Measurements from ENCODE around the gene ATG4D. TPM values are rescaled to one million over a fixed set of nuclear protein-coding genes. Genes with fewer than 3 reads are reported as not detected.

The ATG4D gene
- total and polyA plus RNA-seq, 3 donors from 2014 or later = 80.5 to 167 (median 97.1) TPM

DNA sequence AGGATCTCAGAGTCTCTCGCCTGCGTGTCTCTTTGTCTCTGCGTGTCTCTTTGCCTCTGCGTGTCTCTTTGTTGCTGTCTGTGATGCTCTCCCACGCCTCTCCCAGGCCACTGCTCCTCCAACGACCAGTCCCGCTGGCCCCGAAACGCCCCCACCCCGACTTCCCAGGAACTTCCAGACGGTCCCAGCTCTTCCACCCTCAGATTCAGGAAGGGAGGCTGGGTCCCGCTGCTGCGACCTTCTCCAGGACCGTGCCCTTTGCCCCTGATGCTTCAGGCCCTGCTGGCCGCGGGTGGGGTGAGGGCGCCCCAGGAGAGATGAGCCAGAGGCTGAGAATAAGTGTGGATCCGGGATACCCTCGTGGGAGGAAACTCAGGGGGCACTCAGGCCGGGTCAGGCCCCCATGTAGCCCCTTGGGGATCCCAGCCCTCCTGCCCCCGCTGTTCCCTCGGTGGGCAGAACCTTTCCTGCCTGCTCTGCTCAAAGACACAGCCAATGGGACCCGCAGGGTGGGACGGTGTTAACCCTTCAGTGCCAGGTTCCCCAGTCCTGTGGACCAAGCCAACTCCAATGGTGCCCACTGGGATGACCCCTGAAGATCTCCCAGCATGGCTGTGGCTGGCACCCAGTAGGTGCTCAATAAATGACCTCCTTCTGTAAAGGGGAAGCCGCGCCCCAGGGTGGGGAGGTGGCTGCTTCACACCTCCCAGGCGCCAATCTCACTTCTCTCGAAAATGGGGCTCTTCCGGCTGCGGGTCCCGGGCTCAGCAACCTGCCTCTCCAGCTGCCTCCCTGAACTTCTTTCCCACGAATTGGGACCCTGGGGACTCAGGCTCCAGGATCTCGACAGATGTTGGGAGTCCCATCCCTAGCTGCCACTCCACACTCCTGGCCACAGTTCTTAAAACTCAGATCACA lies 25.0 kb upstream of the ATG4D start:
- H3K4me1 ChIP-seq = peaks cover 13% of the 10 kb centered on the region
- TF ChIP-seq POLR2A (IDR thresholded peaks at IDR 0.05) (no peak), CTCF (IDR thresholded peaks at IDR 0.05) (no peak)
- intact Hi-C loops (cut with DNase I; ENCODE audit: low total_unique reads) = no loop called here
- H3K27ac ChIP-seq = no peak overlapping the region
- WGBS, 2 donors = 14 to 15% methylated on average over 28 to 33 of the region's 33 CpGs
- no peak overlapping the region for H3K4me3 ChIP-seq
- no peaks in the 10 kb centered on the region for H3K27me3 ChIP-seq
- H3K9me3 ChIP-seq = no peaks in the 10 kb centered on the region
- no peak for DNase-seq
- no peaks in the 10 kb centered on the region for H3K36me3 ChIP-seq (ENCODE audit: low read depth, missing control alignments)

- no peaks in the 10 kb centered on the region for H3K27me3 ChIP-seq
Observed at GRCh38 chr19:10519421-10519820, 24.3 kb upstream of the ATG4D start.

GRCh38 chr19:10520652-10521318 lies 22.9 kb upstream of the ATG4D start:
- no peaks in the 10 kb centered on the region for H3K27me3 ChIP-seq
- peaks cover 13% of the 10 kb centered on the region for H3K4me1 ChIP-seq
- intact Hi-C loops (cut with DNase I; ENCODE audit: low total_unique reads) = no loop called here
- H3K4me3 ChIP-seq = no peak overlapping the region
- no peak overlapping the region for H3K27ac ChIP-seq
- H3K9me3 ChIP-seq = no peaks in the 10 kb centered on the region
- 88 to 90% methylated on average over 15 of the region's 15 CpGs for WGBS, 2 donors
- no peaks in the 10 kb centered on the region for H3K36me3 ChIP-seq (ENCODE audit: low read depth, missing control alignments)
- TF ChIP-seq POLR2A (IDR thresholded peaks at IDR 0.05) (no peak), CTCF (IDR thresholded peaks at IDR 0.05) (no peak)
- no peak for DNase-seq

More at GRCh38 chr19:10519421-10519820, 24.3 kb upstream of the ATG4D start:
- Histone ChIP-seq H3K27ac (no peak overlapping the region), H3K4me1 (peaks cover 13% of the 10 kb centered on the region), H3K9me3 (no peaks in the 10 kb centered on the region), H3K4me3 (no peak overlapping the region), H3K36me3 (ENCODE audit: low read depth, missing control alignments) (no peaks in the 10 kb centered on the region)
- no peak for DNase-seq
- 75 to 82% methylated on average over 7 of the region's 7 CpGs for WGBS, 2 donors
- intact Hi-C loops (cut with DNase I; ENCODE audit: low total_unique reads) = no loop called here
- TF ChIP-seq CTCF (IDR thresholded peaks at IDR 0.05) = no peak
- TF ChIP-seq POLR2A (IDR thresholded peaks at IDR 0.05) = no peak

DNA sequence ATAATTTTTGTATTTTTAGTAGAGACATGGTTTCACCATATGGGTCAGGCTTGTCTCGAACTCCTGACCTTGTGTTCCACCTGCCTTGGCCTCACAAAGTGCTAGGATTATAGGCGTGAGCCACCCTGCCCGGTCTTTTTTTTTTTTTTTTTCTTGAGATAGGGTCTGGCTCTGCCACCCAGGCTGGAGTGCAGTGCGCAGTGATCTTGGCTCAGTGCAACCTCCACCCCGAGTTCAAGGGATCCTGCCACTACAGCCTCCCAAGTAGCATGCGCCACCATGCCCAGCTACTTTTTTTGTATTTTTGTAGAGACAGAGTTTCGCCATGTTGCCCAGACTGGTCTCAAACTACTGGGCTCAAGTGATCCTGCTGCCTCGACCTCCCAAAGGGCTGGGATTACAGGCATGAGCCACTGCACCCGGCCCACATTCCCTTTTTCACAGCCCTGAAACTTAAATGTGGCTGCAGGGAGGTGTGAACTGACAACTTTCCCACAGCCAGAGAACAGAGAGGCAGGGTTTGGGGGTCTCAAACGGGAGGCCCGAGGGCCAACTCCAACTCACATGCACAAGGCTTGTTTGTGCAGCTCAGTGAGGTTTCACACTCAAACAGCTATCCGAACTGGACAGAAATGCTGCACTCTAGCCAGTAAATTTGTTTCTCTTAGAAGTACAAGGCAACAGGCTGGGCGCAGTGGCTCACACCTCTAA lies 22.1 kb upstream of the ATG4D start:
- H3K4me1 ChIP-seq = peaks cover 13% of the 10 kb centered on the region
- intact Hi-C loops (cut with DNase I; ENCODE audit: low total_unique reads) = no loop called here
- TF ChIP-seq CTCF (IDR thresholded peaks at IDR 0.05) (no peak), POLR2A (IDR thresholded peaks at IDR 0.05) (no peak)
- no peak overlapping the region for H3K4me3 ChIP-seq
- no peak for DNase-seq
- no peaks in the 10 kb centered on the region for H3K36me3 ChIP-seq (ENCODE audit: low read depth, missing control alignments)
- H3K9me3 ChIP-seq = no peaks in the 10 kb centered on the region
- H3K27me3 ChIP-seq = no peaks in the 10 kb centered on the region
- 81 to 82% methylated on average over 11 to 13 of the region's 13 CpGs for WGBS, 2 donors
- no peak overlapping the region for H3K27ac ChIP-seq

Data from testis (tissue), 3 donors.